ENCODE data around the gene H19.

Gene H19

GRCh38 chr11:1983601-1983961 lies 14.1 kb downstream of the H19 start:
- Histone ChIP-seq H3K36me3 (ENCODE audit: control insufficient read depth in 2 of 2, insufficient read depth in 2 of 2, low read length in 2 of 2) (no peaks in the 10 kb centered on the region), H3K4me3 (ENCODE audit: low read length in 2 of 2) (no peak overlapping the region), H3K4me1 (ENCODE audit: control insufficient read depth, insufficient read depth, low read length) (no peaks in the 10 kb centered on the region), H3K27me3 (ENCODE audit: control insufficient read depth in 1 of 2, insufficient read depth in 2 of 2, low read length in 2 of 2) (no peaks in the 10 kb centered on the region), H3K27ac (ENCODE audit: low read length) (no peak overlapping the region), H3K9ac (ENCODE audit: low read length in 2 of 2) (no peak overlapping the region), H3K9me3 (ENCODE audit: control insufficient read depth in 2 of 2, low read length in 2 of 2) (no peaks in the 10 kb centered on the region)

DNA sequence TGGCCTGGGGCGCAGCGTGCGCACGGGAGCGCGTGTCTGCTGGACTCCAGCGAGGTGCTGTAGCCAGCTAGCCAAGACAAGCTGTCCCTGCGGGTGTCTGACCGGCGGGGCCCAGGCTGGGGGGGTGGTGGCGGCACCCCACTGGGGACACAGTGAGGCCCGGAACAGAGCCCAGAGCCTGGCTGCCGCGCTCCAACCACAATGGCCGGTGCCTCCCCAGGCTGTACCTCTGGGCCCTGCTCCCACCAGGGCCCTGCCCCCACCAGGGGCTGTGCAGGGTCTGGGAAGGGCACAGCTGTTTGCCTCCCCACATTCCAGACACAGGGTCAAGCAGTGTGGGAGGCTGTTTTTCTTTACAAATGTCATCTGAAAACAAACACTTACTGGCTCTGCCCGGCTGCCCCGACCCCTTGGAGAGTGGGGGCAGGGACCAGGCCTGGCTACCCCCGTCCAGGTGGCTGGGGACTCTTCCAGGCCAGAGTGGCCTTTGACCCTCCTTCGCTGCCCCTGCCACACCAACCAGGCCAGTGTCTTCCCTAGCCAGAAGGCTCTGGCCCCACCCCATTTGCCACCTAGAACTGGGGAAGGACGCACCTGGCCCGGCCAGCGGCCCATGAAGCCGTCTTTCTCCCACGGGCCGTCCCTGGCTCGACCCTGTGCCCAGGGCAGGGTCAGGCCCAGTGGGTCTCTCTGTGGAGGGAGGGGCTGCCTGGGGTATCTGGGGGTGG lies 14.6 kb downstream of the H19 start:
- no peak overlapping the region for H3K9ac ChIP-seq (ENCODE audit: low read length in 2 of 2)
- H3K9me3 ChIP-seq (ENCODE audit: control insufficient read depth in 2 of 2, low read length in 2 of 2) = no peaks in the 10 kb centered on the region
- H3K27ac ChIP-seq (ENCODE audit: low read length) = no peak overlapping the region
- H3K27me3 ChIP-seq (ENCODE audit: control insufficient read depth in 1 of 2, insufficient read depth in 2 of 2, low read length in 2 of 2) = no peaks in the 10 kb centered on the region
- H3K36me3 ChIP-seq (ENCODE audit: control insufficient read depth in 2 of 2, insufficient read depth in 2 of 2, low read length in 2 of 2) = no peaks in the 10 kb centered on the region
- H3K4me1 ChIP-seq (ENCODE audit: control insufficient read depth, insufficient read depth, low read length) = no peaks in the 10 kb centered on the region
- H3K4me3 ChIP-seq (ENCODE audit: low read length in 2 of 2) = no peak overlapping the region

GRCh38 chr11:1979607-1980006 lies 18.0 kb downstream of the H19 start:
- Histone ChIP-seq H3K4me1 (ENCODE audit: control insufficient read depth, insufficient read depth, low read length) (no peaks in the 10 kb centered on the region), H3K9me3 (ENCODE audit: control insufficient read depth in 2 of 2, low read length in 2 of 2) (no peaks in the 10 kb centered on the region), H3K4me3 (ENCODE audit: low read length in 2 of 2) (no peak overlapping the region), H3K27ac (ENCODE audit: low read length) (no peak overlapping the region), H3K9ac (ENCODE audit: low read length in 2 of 2) (no peak overlapping the region), H3K36me3 (ENCODE audit: control insufficient read depth in 2 of 2, insufficient read depth in 2 of 2, low read length in 2 of 2) (no peaks in the 10 kb centered on the region), H3K27me3 (ENCODE audit: control insufficient read depth in 1 of 2, insufficient read depth in 2 of 2, low read length in 2 of 2) (no peaks in the 10 kb centered on the region)

DNA sequence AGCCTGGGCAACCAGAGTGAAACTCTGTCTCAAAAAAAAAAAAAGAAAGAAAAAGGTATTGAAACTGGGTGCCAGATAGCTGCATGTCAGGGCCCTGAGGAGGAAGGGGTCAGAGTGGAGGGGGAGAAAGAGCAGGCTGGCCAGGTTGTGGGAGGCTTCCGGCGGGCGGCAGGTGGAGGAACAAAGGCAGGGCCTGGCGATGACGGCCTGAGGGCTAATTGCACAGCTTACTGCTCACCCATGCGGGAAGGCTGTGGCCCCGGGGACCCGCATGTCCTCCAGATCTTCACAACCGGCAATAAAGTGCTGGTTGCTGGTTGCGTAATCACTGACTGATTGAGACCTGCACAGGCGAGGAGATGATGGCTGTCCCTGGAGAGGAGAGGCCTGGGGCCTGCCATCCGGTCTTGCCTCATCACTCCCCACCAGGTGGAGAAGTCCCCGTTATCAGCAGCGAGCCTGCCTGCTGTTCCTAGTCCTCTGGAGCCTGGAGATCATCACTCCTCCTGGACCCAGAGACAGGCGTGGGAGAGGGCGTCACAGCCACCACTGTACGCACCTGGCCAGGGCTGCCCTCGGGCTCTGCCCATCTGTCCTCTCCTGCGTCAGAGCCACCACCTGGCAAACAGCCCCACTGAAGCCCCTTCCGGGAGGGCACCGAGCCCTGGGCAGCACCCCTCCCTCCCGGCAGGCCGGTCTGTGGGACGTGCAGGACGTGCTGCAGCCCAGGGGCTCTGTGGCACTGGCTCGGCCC lies 18.7 kb downstream of the H19 start:
- no peaks in the 10 kb centered on the region for H3K9me3 ChIP-seq (ENCODE audit: control insufficient read depth in 2 of 2, low read length in 2 of 2)

GRCh38 chr11:1975185-1975584 lies 22.5 kb downstream of the H19 start:
- Histone ChIP-seq H3K27ac (ENCODE audit: low read length) (no peak overlapping the region), H3K36me3 (ENCODE audit: control insufficient read depth in 2 of 2, insufficient read depth in 2 of 2, low read length in 2 of 2) (no peaks in the 10 kb centered on the region), H3K4me1 (ENCODE audit: control insufficient read depth, insufficient read depth, low read length) (no peaks in the 10 kb centered on the region), H3K9ac (ENCODE audit: low read length in 2 of 2) (no peak overlapping the region), H3K9me3 (ENCODE audit: control insufficient read depth in 2 of 2, low read length in 2 of 2) (no peaks in the 10 kb centered on the region), H3K4me3 (ENCODE audit: low read length in 2 of 2) (no peak overlapping the region), H3K27me3 (ENCODE audit: control insufficient read depth in 1 of 2, insufficient read depth in 2 of 2, low read length in 2 of 2) (no peaks in the 10 kb centered on the region)

More for the DNA sequence above, 18.7 kb downstream of the H19 start:
- Histone ChIP-seq H3K27ac (ENCODE audit: low read length) (no peak overlapping the region), H3K36me3 (ENCODE audit: control insufficient read depth in 2 of 2, insufficient read depth in 2 of 2, low read length in 2 of 2) (no peaks in the 10 kb centered on the region), H3K4me3 (ENCODE audit: low read length in 2 of 2) (no peak overlapping the region), H3K4me1 (ENCODE audit: control insufficient read depth, insufficient read depth, low read length) (no peaks in the 10 kb centered on the region), H3K9ac (ENCODE audit: low read length in 2 of 2) (no peak overlapping the region), H3K27me3 (ENCODE audit: control insufficient read depth in 1 of 2, insufficient read depth in 2 of 2, low read length in 2 of 2) (no peaks in the 10 kb centered on the region)

DNA sequence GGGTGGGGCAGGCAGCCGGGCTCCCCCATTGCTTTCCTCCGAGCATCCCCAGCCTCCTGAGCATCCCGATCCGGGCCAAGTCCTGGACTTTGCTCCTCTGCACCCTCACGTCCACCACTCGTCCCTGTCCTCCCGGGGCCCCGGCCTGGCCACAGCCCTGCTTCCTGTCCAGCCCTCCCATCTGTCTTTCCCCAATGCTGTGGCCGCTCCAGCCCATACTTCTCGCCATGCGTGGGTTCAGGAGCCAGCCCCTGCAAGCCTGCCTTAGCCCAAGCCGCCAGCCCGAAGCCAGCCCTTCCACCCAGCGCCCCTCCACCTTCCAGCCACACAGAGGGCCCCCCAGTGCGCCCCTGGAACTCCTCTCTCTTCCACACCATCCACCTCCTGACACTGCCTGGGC lies 26.7 kb downstream of the H19 start:
- Histone ChIP-seq H3K4me3 (ENCODE audit: low read length in 2 of 2) (no peak overlapping the region), H3K27me3 (ENCODE audit: control insufficient read depth in 1 of 2, insufficient read depth in 2 of 2, low read length in 2 of 2) (no peaks in the 10 kb centered on the region), H3K27ac (ENCODE audit: low read length) (no peak overlapping the region), H3K9ac (ENCODE audit: low read length in 2 of 2) (no peak overlapping the region), H3K36me3 (ENCODE audit: control insufficient read depth in 2 of 2, insufficient read depth in 2 of 2, low read length in 2 of 2) (no peaks in the 10 kb centered on the region), H3K9me3 (ENCODE audit: control insufficient read depth in 2 of 2, low read length in 2 of 2) (no peaks in the 10 kb centered on the region), H3K4me1 (ENCODE audit: control insufficient read depth, insufficient read depth, low read length) (no peaks in the 10 kb centered on the region)

- Histone ChIP-seq H3K9me3 (ENCODE audit: control insufficient read depth in 2 of 2, low read length in 2 of 2) (no peaks in the 10 kb centered on the region), H3K36me3 (ENCODE audit: control insufficient read depth in 2 of 2, insufficient read depth in 2 of 2, low read length in 2 of 2) (no peaks in the 10 kb centered on the region), H3K4me1 (ENCODE audit: control insufficient read depth, insufficient read depth, low read length) (no peaks in the 10 kb centered on the region), H3K27ac (ENCODE audit: low read length) (no peak overlapping the region), H3K9ac (ENCODE audit: low read length in 2 of 2) (no peak overlapping the region), H3K4me3 (ENCODE audit: low read length in 2 of 2) (no peak overlapping the region), H3K27me3 (ENCODE audit: control insufficient read depth in 1 of 2, insufficient read depth in 2 of 2, low read length in 2 of 2) (no peaks in the 10 kb centered on the region)
Measured at GRCh38 chr11:1969776-1970175, 27.9 kb downstream of the H19 start.

GRCh38 chr11:1969035-1969434 lies 28.6 kb downstream of the H19 start:
- Histone ChIP-seq H3K9me3 (ENCODE audit: control insufficient read depth in 2 of 2, low read length in 2 of 2) (no peaks in the 10 kb centered on the region), H3K4me3 (ENCODE audit: low read length in 2 of 2) (no peak overlapping the region), H3K4me1 (ENCODE audit: control insufficient read depth, insufficient read depth, low read length) (no peaks in the 10 kb centered on the region), H3K36me3 (ENCODE audit: control insufficient read depth in 2 of 2, insufficient read depth in 2 of 2, low read length in 2 of 2) (no peaks in the 10 kb centered on the region), H3K27ac (ENCODE audit: low read length) (no peak overlapping the region), H3K27me3 (ENCODE audit: control insufficient read depth in 1 of 2, insufficient read depth in 2 of 2, low read length in 2 of 2) (no peaks in the 10 kb centered on the region), H3K9ac (ENCODE audit: low read length in 2 of 2) (no peak overlapping the region)

DNA sequence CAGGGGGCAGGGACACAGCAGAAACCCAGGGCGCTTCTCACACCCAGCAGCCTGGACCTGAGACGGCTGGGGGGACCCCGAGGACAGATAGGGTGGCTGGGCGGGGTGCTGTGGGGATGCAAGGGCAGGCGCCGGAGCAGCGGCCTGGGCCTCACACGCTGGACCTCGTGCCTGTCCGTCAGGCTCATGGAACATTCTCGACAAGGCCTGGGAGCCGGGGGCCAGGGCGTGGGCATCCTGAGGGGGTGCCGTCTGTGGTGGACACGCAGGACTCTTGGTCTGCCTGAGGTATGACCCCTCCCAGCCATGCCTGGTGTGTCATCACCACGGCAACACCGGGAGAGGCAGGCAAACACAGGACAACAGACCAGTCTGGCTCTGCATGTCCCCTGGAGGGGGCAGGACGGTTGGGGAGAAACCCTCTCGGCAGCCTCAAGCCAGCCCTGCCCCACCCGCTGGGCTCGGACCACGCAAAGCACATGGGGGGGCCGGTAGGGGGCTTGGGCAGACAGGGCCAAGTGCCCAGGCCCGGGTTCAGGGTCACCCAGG lies 29.1 kb downstream of the H19 start:
- no peaks in the 10 kb centered on the region for H3K4me1 ChIP-seq (ENCODE audit: control insufficient read depth, insufficient read depth, low read length)
- no peaks in the 10 kb centered on the region for H3K9me3 ChIP-seq (ENCODE audit: control insufficient read depth in 2 of 2, low read length in 2 of 2)
- no peak overlapping the region for H3K4me3 ChIP-seq (ENCODE audit: low read length in 2 of 2)
- no peaks in the 10 kb centered on the region for H3K27me3 ChIP-seq (ENCODE audit: control insufficient read depth in 1 of 2, insufficient read depth in 2 of 2, low read length in 2 of 2)
- H3K36me3 ChIP-seq (ENCODE audit: control insufficient read depth in 2 of 2, insufficient read depth in 2 of 2, low read length in 2 of 2) = no peaks in the 10 kb centered on the region
- no peak overlapping the region for H3K9ac ChIP-seq (ENCODE audit: low read length in 2 of 2)
- no peak overlapping the region for H3K27ac ChIP-seq (ENCODE audit: low read length)

DNA sequence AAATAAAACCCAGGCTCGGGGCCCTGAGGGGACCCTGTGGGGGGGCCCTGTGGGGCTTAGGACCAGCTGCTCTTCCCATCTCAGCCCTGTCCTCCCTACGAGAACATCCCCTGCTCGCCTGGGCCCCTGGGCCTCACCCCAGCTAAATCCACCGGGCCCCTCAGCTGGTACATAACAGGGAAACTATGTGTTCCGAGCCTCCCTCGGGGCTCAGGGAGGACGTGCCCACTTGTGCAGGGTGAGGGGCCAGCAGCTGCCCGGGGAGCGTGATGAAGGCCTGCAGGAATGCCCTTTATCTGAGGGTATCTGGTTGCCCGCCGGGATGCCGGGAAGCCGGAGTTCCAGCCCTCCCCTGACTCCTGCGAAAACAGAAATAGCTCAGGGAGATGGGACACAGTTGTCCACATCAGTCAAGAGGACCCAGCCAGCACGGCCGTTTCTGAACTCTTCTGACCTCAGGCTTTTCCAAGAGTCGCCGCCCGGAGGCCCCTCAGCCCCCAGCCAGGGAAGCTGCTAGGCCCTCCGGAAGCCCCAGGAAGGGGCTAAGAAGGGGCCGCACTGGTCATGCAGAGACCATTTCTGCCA lies 29.9 kb downstream of the H19 start:
- no peaks in the 10 kb centered on the region for H3K4me1 ChIP-seq (ENCODE audit: control insufficient read depth, insufficient read depth, low read length)
- no peak overlapping the region for H3K4me3 ChIP-seq (ENCODE audit: low read length in 2 of 2)
- H3K36me3 ChIP-seq (ENCODE audit: control insufficient read depth in 2 of 2, insufficient read depth in 2 of 2, low read length in 2 of 2) = no peaks in the 10 kb centered on the region
- H3K27ac ChIP-seq (ENCODE audit: low read length) = no peak overlapping the region
- H3K27me3 ChIP-seq (ENCODE audit: control insufficient read depth in 1 of 2, insufficient read depth in 2 of 2, low read length in 2 of 2) = no peaks in the 10 kb centered on the region
- no peak overlapping the region for H3K9ac ChIP-seq (ENCODE audit: low read length in 2 of 2)
- no peaks in the 10 kb centered on the region for H3K9me3 ChIP-seq (ENCODE audit: control insufficient read depth in 2 of 2, low read length in 2 of 2)

- Histone ChIP-seq H3K9me3 (ENCODE audit: control insufficient read depth in 2 of 2, low read length in 2 of 2) (no peaks in the 10 kb centered on the region), H3K4me1 (ENCODE audit: control insufficient read depth, insufficient read depth, low read length) (no peaks in the 10 kb centered on the region), H3K9ac (ENCODE audit: low read length in 2 of 2) (no peak overlapping the region), H3K4me3 (ENCODE audit: low read length in 2 of 2) (no peak overlapping the region), H3K27ac (ENCODE audit: low read length) (no peak overlapping the region), H3K36me3 (ENCODE audit: control insufficient read depth in 2 of 2, insufficient read depth in 2 of 2, low read length in 2 of 2) (no peaks in the 10 kb centered on the region), H3K27me3 (ENCODE audit: control insufficient read depth in 1 of 2, insufficient read depth in 2 of 2, low read length in 2 of 2) (no peaks in the 10 kb centered on the region)
Measured at GRCh38 chr11:1966531-1966930, 31.1 kb downstream of the H19 start.

Measured in stomach smooth muscle (tissue), 2 donors.